ENCODE measurements around the gene ATL1. TPM values are rescaled to one million over a fixed set of nuclear protein-coding genes. Genes with fewer than 3 reads are reported as not detected.

The ATL1 gene
- total and polyA plus RNA-seq, 2 of the 13 experiments (the other 11 are each of a cell fraction or from before 2014, with no cell fraction given) = 0.60 to 0.65 TPM

- POLR2A ChIA-PET = no interaction called here
- no peak for ATAC-seq
- TF ChIP-seq ATF4 (CRISPR knock-in tag; IDR thresholded peaks at IDR 0.05) (no peak), PHF5A (CRISPR knock-in tag; IDR thresholded peaks at IDR 0.05; ENCODE audit: low read depth, unreplicated experiment) (no peak), SYNCRIP (IDR thresholded peaks at IDR 0.05; ENCODE audit: insufficient read depth, low read depth, low read length) (no peak)
- no peaks in the 10 kb centered on the region for H3K79me2 ChIP-seq (ENCODE audit: insufficient read depth, low read length)
- 79% methylated on average over 2 of the region's 2 CpGs for WGBS (ENCODE audit: low lambda C conversion rate)
- no TSS peak for BruUV-seq (replicated peaks)
- CTCF ChIA-PET (ENCODE audit: low intra/inter-chr PET ratio, low total read pairs) = no interaction called here
- no peak overlapping the region for H3K9ac ChIP-seq (ENCODE audit: insufficient read depth, low read depth, low read length)
- no peaks in the 10 kb centered on the region for H3K9me3 ChIP-seq (ENCODE audit: low read length)
- H3K27me3 ChIP-seq (ENCODE audit: control insufficient read depth in 1 of 2, insufficient read depth in 2 of 2, low read length in 2 of 2) = no peaks in the 10 kb centered on the region
- H3K4me1 ChIP-seq (ENCODE audit: insufficient read depth, low read length) = peaks cover 20% of the 10 kb centered on the region
- FAIRE-seq = no peak
- H3K4me2 ChIP-seq (ENCODE audit: low read depth, low read length) = no peak overlapping the region
- intact Hi-C loops (cut with micrococcal nuclease; ENCODE audit: unreplicated experiment) (loop anchor here (10.0 kb wide), 1 partner anchor 261 kb away; no protein-coding TSS in a partner anchor), in situ Hi-C loops (cut with HindIII; ENCODE audit: extremely low pct_ligation_motif_present, low pct_unique_long_range_greater_than_20kb) (no loop called here)
- no peak for DNase-seq (ENCODE audit: low spot score)
- H4K20me1 ChIP-seq (ENCODE audit: insufficient read depth, low read length) = no peaks in the 10 kb centered on the region
- no peak overlapping the region for H2AFZ ChIP-seq (ENCODE audit: low read length)
- no peaks in the 10 kb centered on the region for H3K36me3 ChIP-seq (replicated peaks in 1 of 2; ENCODE audit: control insufficient read depth in 1 of 2, insufficient read depth in 2 of 2, low read length in 2 of 2)
- no peak overlapping the region for H3K27ac ChIP-seq (ENCODE audit: extremely low read length, insufficient read depth, low read length)
- no peak overlapping the region for H3K4me3 ChIP-seq (replicated peaks in 1 of 3; ENCODE audit: insufficient read depth in 1 of 3, low read depth in 2 of 3, low read length in 3 of 3)
Observed at GRCh38 chr14:50603565-50603964, 43.6 kb downstream of the ATL1 start.

GRCh38 chr14:50605766-50606165 is 45.8 kb downstream of the ATL1 start:
- peaks cover 8% of the 10 kb centered on the region for H3K4me1 ChIP-seq (ENCODE audit: insufficient read depth, low read length)
- no peak overlapping the region for H3K27ac ChIP-seq (ENCODE audit: extremely low read length, insufficient read depth, low read length)
- ChIA-PET CTCF (ENCODE audit: low intra/inter-chr PET ratio, low total read pairs) (no interaction called here), POLR2A (no interaction called here)
- no peak overlapping the region for H3K4me2 ChIP-seq (ENCODE audit: low read depth, low read length)
- H3K36me3 ChIP-seq (replicated peaks in 1 of 2; ENCODE audit: control insufficient read depth in 1 of 2, insufficient read depth in 2 of 2, low read length in 2 of 2) = no peaks in the 10 kb centered on the region
- H3K79me2 ChIP-seq (ENCODE audit: insufficient read depth, low read length) = no peaks in the 10 kb centered on the region
- TF ChIP-seq ZNF740 (CRISPR knock-in tag; IDR thresholded peaks at IDR 0.05) (no peak), NFATC3 (CRISPR knock-in tag; IDR thresholded peaks at IDR 0.05) (no peak), ZNF850 (CRISPR knock-in tag; conservative IDR thresholded peaks at IDR 0.05) (no peak), RFX1 (IDR thresholded peaks at IDR 0.05) (no peak), EHMT2 (IDR thresholded peaks at IDR 0.05; ENCODE audit: borderline replicate concordance, low read depth, low read length) (no peak), KLF13 (CRISPR knock-in tag; IDR thresholded peaks at IDR 0.05) (no peak), HCFC1 (IDR thresholded peaks at IDR 0.05; ENCODE audit: low read depth, low read length) (no peak), NFYB (CRISPR knock-in tag; IDR thresholded peaks at IDR 0.05) (no peak)
- DNase-seq (ENCODE audit: low spot score) (no peak), ATAC-seq (no peak), FAIRE-seq (no peak)
- in situ Hi-C loops (cut with HindIII; ENCODE audit: extremely low pct_ligation_motif_present, low pct_unique_long_range_greater_than_20kb) (no loop called here), intact Hi-C loops (cut with micrococcal nuclease; ENCODE audit: unreplicated experiment) (loop anchor here (10.0 kb wide), 1 partner anchor 259 kb away; no protein-coding TSS in a partner anchor)
- H3K27me3 ChIP-seq (ENCODE audit: control insufficient read depth in 1 of 2, insufficient read depth in 2 of 2, low read length in 2 of 2) = no peaks in the 10 kb centered on the region
- H3K9ac ChIP-seq (ENCODE audit: insufficient read depth, low read depth, low read length) = no peak overlapping the region
- BruUV-seq (replicated peaks) = no TSS peak
- H3K9me3 ChIP-seq (ENCODE audit: low read length) = no peaks in the 10 kb centered on the region
- no peak overlapping the region for H2AFZ ChIP-seq (ENCODE audit: low read length)
- H3K4me3 ChIP-seq (replicated peaks in 1 of 3; ENCODE audit: insufficient read depth in 1 of 3, low read depth in 2 of 3, low read length in 3 of 3) = no peak overlapping the region
- 0% methylated on average over 1 of the region's 1 CpG for WGBS (ENCODE audit: low lambda C conversion rate)
- H4K20me1 ChIP-seq (ENCODE audit: insufficient read depth, low read length) = no peaks in the 10 kb centered on the region

All from HepG2 (cell line).